HepG2 (cell line): Measurements from ENCODE around the gene NSD2. TPM values are rescaled to one million over a fixed set of nuclear protein-coding genes. Genes with fewer than 3 reads are reported as not detected.

Source experiments
- ATAC-seq: fragments of 200-7000 bp; cut with Tn5 transposase; 3 replicates; pipeline ENCODE4 v1.9.1; 2020; ENCODE audit warnings: mild to moderate bottlenecking, moderate library complexity
- BruUV-seq: library from RNA; stranded (reverse); fragments of 400-500 nt; replicated peaks from 2 replicates; lab custom pipeline; 2021; lab: Mats Ljungman, UMichigan
- CTCF ChIA-PET: fragments of 300-600 bp; formaldehyde crosslinking; extraction: SDS; loops from one replicate; lab custom pipeline; 2021; ENCODE audit warnings: low total read pairs, inconsistent platforms, low intra/inter-chr PET ratio; lab: Yijun Ruan, JAX
- POLR2A ChIA-PET: fragments of 350-600 bp; sonication (Branson Sonifier 250); formaldehyde crosslinking; loops from one replicate; lab custom pipeline; 2020; ENCODE audit warnings: antibody characterized with exemption, inconsistent platforms; lab: Yijun Ruan, JAX
- DNase-seq: peaks from one replicate; pipeline ENCODE4 v3.0.0-alpha.2; 2015; ENCODE audit warnings: low spot score
- FAIRE-seq: peaks from 3 replicates; lab custom pipeline; 2011; peaks lifted over from hg19 to GRCh38; lab: Jason Lieb, UNC
- H2AFZ ChIP-seq: one replicate; pipeline ENCODE4 v1.6.1; 2011; ENCODE audit warnings: low read length, inconsistent platforms
- H3K27ac ChIP-seq: fragments of 300-600 bp; 3 replicates; pipeline ENCODE4 v1.8.0; 2011; ENCODE audit warnings: mixed run types, mild to moderate bottlenecking, mixed read lengths, low read length, inconsistent platforms; ENCODE audit not compliant: insufficient read depth; ENCODE audit errors: extremely low read length
- H3K27me3 ChIP-seq, 2 experiments: fragments of 200-600 bp in 1 of 2; 2 replicates in 1 of 2; 3 replicates in 1 of 2; pipeline versions ENCODE4 v1.6.0 to v1.8.0; 2011; ENCODE audit warnings: low read length in 2 of 2, mild to moderate bottlenecking in 2 of 2, moderate library complexity in 2 of 2, inconsistent platforms in 1 of 2; ENCODE audit not compliant: insufficient read depth in 2 of 2, control insufficient read depth in 1 of 2
- H3K36me3 ChIP-seq, 2 experiments: fragments of 200-600 bp in 1 of 2; replicated peaks in 1 of 2; 2 replicates in 1 of 2; 3 replicates in 1 of 2; pipeline versions ENCODE4 v1.5.1 to v1.8.0; 2011; ENCODE audit warnings: low read length in 2 of 2, inconsistent platforms in 1 of 2; ENCODE audit not compliant: insufficient read depth in 2 of 2, control insufficient read depth in 1 of 2
- H3K4me1 ChIP-seq: 2 replicates; pipeline ENCODE4 v1.5.1; 2012; ENCODE audit warnings: low read length, inconsistent platforms; ENCODE audit not compliant: insufficient read depth
- H3K4me2 ChIP-seq: 2 replicates; pipeline ENCODE4 v1.6.0; 2011; ENCODE audit warnings: low read depth, low read length, inconsistent platforms
- H3K4me3 ChIP-seq, 3 experiments: fragments of 200-600 bp in 1 of 3; sonication (generic), shearing (Covaris generic) in 1 of 3; replicated peaks in 1 of 3; 2 replicates each; pipeline ENCODE4 v1.5.1; 2011 to 2016; ENCODE audit warnings: low read length in 3 of 3, inconsistent platforms in 2 of 3, low read depth in 2 of 3, mild to moderate bottlenecking in 2 of 3, control low read depth in 1 of 3, mixed read lengths in 1 of 3; ENCODE audit not compliant: insufficient read depth in 1 of 3
- H3K79me2 ChIP-seq: one replicate; pipeline ENCODE4 v1.6.1; 2011; ENCODE audit warnings: low read length, inconsistent platforms; ENCODE audit not compliant: insufficient read depth
- H3K9ac ChIP-seq: 2 replicates; pipeline ENCODE4 v1.6.0; 2011; ENCODE audit warnings: mild to moderate bottlenecking, low read depth, low read length, inconsistent platforms; ENCODE audit not compliant: insufficient read depth
- H3K9me3 ChIP-seq: 2 replicates; pipeline ENCODE4 v1.5.1; 2012; ENCODE audit warnings: mild to moderate bottlenecking, low read length
- H4K20me1 ChIP-seq: 2 replicates; pipeline ENCODE4 v1.6.0; 2011; ENCODE audit warnings: inconsistent platforms, mild to moderate bottlenecking, low read length, moderate library complexity; ENCODE audit not compliant: insufficient read depth
- CHD4 ChIP-seq: fragments of 200-600 bp; sonication (generic); IDR thresholded peaks from 2 replicates; pipeline ENCODE4 v1.7.0; 2017; ENCODE audit warnings: mild to moderate bottlenecking, low read length, borderline replicate concordance
- GABPB1 ChIP-seq: IDR thresholded peaks from 2 replicates; pipeline ENCODE4 v1.6.1; 2016; ENCODE audit warnings: mild to moderate bottlenecking, missing genetic modification reagents, moderate library complexity, missing compliant biosample characterization
- KMT2B ChIP-seq: IDR thresholded peaks from 2 replicates; pipeline ENCODE4 v1.6.1; 2016; ENCODE audit warnings: missing genetic modification reagents, missing compliant biosample characterization
- RBM22 ChIP-seq: fragments of 200-400 bp; formaldehyde crosslinking; optimal IDR thresholded peaks from 2 replicates; pipeline ENCODE3; 2017; ENCODE audit warnings: mild to moderate bottlenecking, low read length, moderate library complexity
- SIX4 ChIP-seq: sonication (generic); formaldehyde crosslinking; IDR thresholded peaks from 2 replicates; pipeline ENCODE4 v1.4.0; 2020; ENCODE audit warnings: missing genetic modification reagents
- TBL1XR1 ChIP-seq: fragments of 150-350 bp; IDR thresholded peaks from 2 replicates; pipeline ENCODE4 v1.6.1; 2014; ENCODE audit warnings: borderline replicate concordance, low read length; ENCODE audit not compliant: partially characterized antibody
- ZBTB14 ChIP-seq: sonication (generic); formaldehyde crosslinking; IDR thresholded peaks from 2 replicates; pipeline ENCODE4 v1.4.0; 2020; ENCODE audit warnings: missing genetic modification reagents
- ZBTB39 ChIP-seq: sonication (generic); formaldehyde crosslinking; IDR thresholded peaks from 2 replicates; pipeline ENCODE4 v1.5.0; 2020; ENCODE audit warnings: missing genetic modification reagents
- ZFP36L1 ChIP-seq: sonication (generic); formaldehyde crosslinking; IDR thresholded peaks from 2 replicates; pipeline ENCODE4 v1.8.0; 2022; ENCODE audit warnings: mild to moderate bottlenecking, missing genetic modification reagents, moderate library complexity
- ZNF343 ChIP-seq: sonication (generic); formaldehyde crosslinking; IDR thresholded peaks from 2 replicates; pipeline ENCODE4 v1.4.0; 2020; ENCODE audit warnings: mild to moderate bottlenecking, missing genetic modification reagents
- ZNF512 ChIP-seq: sonication (generic); formaldehyde crosslinking; IDR thresholded peaks from 2 replicates; pipeline ENCODE4 v1.4.0; 2020; ENCODE audit warnings: mild to moderate bottlenecking, missing genetic modification reagents
- ZNF629 ChIP-seq: sonication (generic); formaldehyde crosslinking; conservative IDR thresholded peaks from 2 replicates; pipeline ENCODE4 v1.5.0; 2020; ENCODE audit warnings: missing genetic modification reagents
- WGBS: methylation state at CpG from one replicate; pipeline ENCODE4 v1.1.6; 2017; ENCODE audit warnings: low lambda C conversion rate; 5-methylcytosine and 5-hydroxymethylcytosine counted together
- in situ Hi-C: cut with HindIII; loops from 2 replicates; pipeline ENCODE4 v1.10.0; 2017; ENCODE audit warnings: low pct_unique_long_range_greater_than_20kb; ENCODE audit not compliant: extremely low pct_ligation_motif_present
- intact Hi-C: fragments of 100-400 bp; cut with micrococcal nuclease; formaldehyde crosslinking; loops from one replicate; pipeline ENCODE4 v1.10.0; 2022; ENCODE audit not compliant: unreplicated experiment
- polyA plus RNA-seq, 8 experiments: library from polyadenylated mRNA; depleted of rRNA in 3 of 8; stranded (reverse) in 7 of 8; unstranded in 1 of 8; fragments of >200 nt; fragmentation: Illumina TruSeq in 4 of 8; extraction: Trizol in 4 of 8; gene quantifications; 2 replicates each; pipeline versions ENCODE4 v1.2.1 to v1.2.3, GENCODE V29; 2011 to 2016; ENCODE audit warnings: low read depth in 4 of 8, missing spikeins in 1 of 8, mixed read lengths in 1 of 8; ENCODE audit not compliant: insufficient read depth in 1 of 8
- total RNA-seq, 5 experiments: library from RNA; depleted of rRNA; stranded (reverse); fragments of >200 nt; fragmentation: Illumina TruSeq; extraction: Trizol; gene quantifications; 2 replicates each; pipeline ENCODE4 v1.2.3, GENCODE V29; 2016; ENCODE audit warnings: low read depth in 1 of 5

NSD2 gene
- total and polyA plus RNA-seq, 2 of the 13 experiments (the other 11 are each of a cell fraction or from before 2014, with no cell fraction given): 22.0 to 65.9 TPM

DNA sequence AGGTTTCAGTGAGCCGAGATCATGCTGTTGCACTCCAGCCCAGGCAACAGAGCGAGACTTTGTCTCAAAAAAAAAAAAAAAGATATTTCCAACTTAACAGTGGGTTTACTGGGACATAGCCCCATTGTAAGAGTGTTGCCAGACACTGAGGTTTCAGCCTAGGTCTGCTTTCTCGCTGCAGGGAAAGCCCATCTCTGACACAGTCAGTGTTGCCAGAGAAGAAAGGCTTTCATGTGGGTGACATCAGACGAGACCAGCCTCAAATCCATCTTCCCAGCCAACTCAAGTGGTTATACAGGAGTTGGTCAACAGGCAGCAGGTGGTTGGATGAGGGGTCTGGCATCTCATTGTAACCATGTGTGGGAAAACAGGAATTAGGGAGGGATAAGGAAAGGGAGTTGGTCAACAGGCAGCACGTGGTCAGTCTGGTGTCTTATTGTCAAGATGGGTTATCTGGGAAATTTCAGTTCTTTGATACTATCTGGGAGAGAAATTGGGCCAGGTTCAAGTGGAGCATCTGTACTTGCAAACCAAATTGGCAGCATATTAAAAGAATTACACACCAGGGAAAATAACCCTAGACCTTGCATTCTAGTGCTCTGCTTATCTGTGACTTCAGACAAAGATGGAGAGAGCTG, 96.4 kb downstream of the NSD2 start (continued):
- TF ChIP-seq ZBTB14 (no peak), ZBTB39 (no peak), ZFP36L1 (CRISPR knock-in tag) (no peak), KMT2B (CRISPR knock-in tag) (no peak), CHD4 (no peak), TBL1XR1 (no peak), ZNF343 (no peak), GABPB1 (CRISPR knock-in tag) (no peak), SIX4 (CRISPR knock-in tag) (no peak), ZNF629 (CRISPR knock-in tag) (no peak)

DNA sequence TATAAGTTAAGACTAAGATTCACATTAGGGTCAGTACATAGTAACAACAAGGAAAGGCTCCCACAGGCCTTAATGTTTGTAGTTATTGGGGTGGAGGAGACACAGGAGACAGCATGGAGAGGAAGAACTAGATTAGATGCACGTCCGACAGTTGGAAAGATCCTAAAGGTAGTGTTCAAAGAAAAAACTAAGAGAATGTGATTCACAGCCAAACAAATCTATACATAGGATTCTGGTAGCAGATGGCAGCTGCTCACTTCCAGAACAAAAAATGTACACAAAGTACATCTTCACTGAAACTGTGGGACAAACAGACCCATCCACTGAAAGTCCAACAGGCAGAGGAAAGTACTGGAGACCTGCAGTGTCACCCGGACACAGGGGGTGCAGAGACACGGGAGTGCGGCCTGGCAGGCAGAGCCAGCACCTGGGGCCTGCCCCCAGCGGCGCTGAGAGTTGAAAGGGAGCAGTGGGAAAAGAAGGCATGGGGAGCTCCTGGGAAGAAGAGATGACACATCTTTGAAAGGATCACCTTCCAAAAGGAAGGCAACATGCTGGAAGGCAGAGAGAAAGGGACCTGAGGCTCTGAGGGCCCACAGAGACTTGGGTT, 97.6 kb downstream of the NSD2 start:
- BruUV-seq: no TSS peak
- peaks cover 24 to 86% of the 10 kb centered on the region in 2 experiments for H3K36me3 ChIP-seq
- H3K4me1 ChIP-seq: 0 out of 2 replicates have a peak, but pooled peaks cover under 1% of the 10 kb centered on the region
- no peaks in the 10 kb centered on the region for H3K9me3 ChIP-seq
- ChIA-PET CTCF (no interaction called here), POLR2A (no interaction called here)
- no peaks in the 10 kb centered on the region for H3K79me2 ChIP-seq
- no peak overlapping the region for H3K27ac ChIP-seq
- intact Hi-C loops (no loop called here), in situ Hi-C loops (no loop called here)
- DNase-seq: no peak
- no peak overlapping the region for H3K4me3 ChIP-seq
- no peak overlapping the region for H3K9ac ChIP-seq
- WGBS: over 99% methylated on average over 7 of the region's 7 CpGs
- H4K20me1 ChIP-seq: no peaks in the 10 kb centered on the region
- no peak for ATAC-seq
- no peaks in the 10 kb centered on the region for H3K27me3 ChIP-seq
- H3K4me2 ChIP-seq: no peak overlapping the region
- TF ChIP-seq ZNF512 (CRISPR knock-in tag): no peak
- peak; percentile 23 for TF ChIP-seq RBM22
- FAIRE-seq: no peak
- H2AFZ ChIP-seq: no peak overlapping the region
